Osteocyte (in vitro differentiated cells): ENCODE data around the gene GALP. TPM values are rescaled to one million over a fixed set of nuclear protein-coding genes. Genes with fewer than 3 reads are reported as not detected.

Source experiments
- DNase-seq: peaks from one replicate; pipeline ENCODE4 v3.0.0; 2021; ENCODE audit warnings: mixed read lengths; ENCODE audit not compliant: unreplicated experiment; ENCODE audit errors: extremely low spot score
- H3K27ac Mint-ChIP-seq: one replicate; pipeline ENCODE4 v1.8.0; 2021; ENCODE audit warnings: mild to moderate bottlenecking, mixed read lengths; ENCODE audit not compliant: unreplicated experiment
- H3K27me3 Mint-ChIP-seq: one replicate; pipeline ENCODE4 v1.8.0; 2021; ENCODE audit warnings: mixed read lengths; ENCODE audit not compliant: unreplicated experiment
- H3K36me3 Mint-ChIP-seq: one replicate; pipeline ENCODE4 v1.8.0; 2021; ENCODE audit warnings: mixed read lengths; ENCODE audit not compliant: unreplicated experiment
- H3K4me1 Mint-ChIP-seq: one replicate; pipeline ENCODE4 v1.8.0; 2021; ENCODE audit warnings: mixed read lengths; ENCODE audit not compliant: unreplicated experiment
- H3K4me3 Mint-ChIP-seq: one replicate; pipeline ENCODE4 v1.8.0; 2021; ENCODE audit warnings: mild to moderate bottlenecking, moderate library complexity, mixed read lengths; ENCODE audit not compliant: unreplicated experiment
- H3K9me3 Mint-ChIP-seq: one replicate; pipeline ENCODE4 v1.8.0; 2021; ENCODE audit warnings: mixed read lengths; ENCODE audit not compliant: unreplicated experiment
- CTCF ChIP-seq: fragments of 200-600 bp; sonication (generic); IDR thresholded peaks from 2 replicates; pipeline ENCODE4 v1.5.0; 2021; ENCODE audit warnings: antibody characterized with exemption, mild to moderate bottlenecking, moderate library complexity
- total RNA-seq: library from RNA; stranded (reverse); gene quantifications from 2 replicates; pipeline ENCODE4 v1.2.1, GENCODE V29; 2021

The GALP gene
- total RNA-seq, 1 donor from 2014 or later, result not detected

GRCh38 chr19:56142897-56143434, 32.8 kb upstream of the GALP start:
- H3K4me3 Mint-ChIP-seq, result no peak overlapping the region
- H3K36me3 Mint-ChIP-seq, result peaks cover 3% of the 10 kb centered on the region
- H3K9me3 Mint-ChIP-seq, result no peaks in the 10 kb centered on the region
- no peaks in the 10 kb centered on the region for H3K27me3 Mint-ChIP-seq
- H3K4me1 Mint-ChIP-seq, result peaks cover 23% of the 10 kb centered on the region
- DNase-seq, result no peak
- H3K27ac Mint-ChIP-seq, result no peak overlapping the region
- no peak for TF ChIP-seq CTCF

- Mint-ChIP-seq H3K27me3 (no peaks in the 10 kb centered on the region), H3K4me3 (no peak overlapping the region), H3K9me3 (no peaks in the 10 kb centered on the region), H3K27ac (no peak overlapping the region), H3K36me3 (peaks cover 5% of the 10 kb centered on the region), H3K4me1 (peaks cover 23% of the 10 kb centered on the region)
- DNase-seq, result no peak
- no peak for TF ChIP-seq CTCF
These were observed 31.4 kb upstream of the GALP start for GRCh38 chr19:56144376-56144775.

DNA sequence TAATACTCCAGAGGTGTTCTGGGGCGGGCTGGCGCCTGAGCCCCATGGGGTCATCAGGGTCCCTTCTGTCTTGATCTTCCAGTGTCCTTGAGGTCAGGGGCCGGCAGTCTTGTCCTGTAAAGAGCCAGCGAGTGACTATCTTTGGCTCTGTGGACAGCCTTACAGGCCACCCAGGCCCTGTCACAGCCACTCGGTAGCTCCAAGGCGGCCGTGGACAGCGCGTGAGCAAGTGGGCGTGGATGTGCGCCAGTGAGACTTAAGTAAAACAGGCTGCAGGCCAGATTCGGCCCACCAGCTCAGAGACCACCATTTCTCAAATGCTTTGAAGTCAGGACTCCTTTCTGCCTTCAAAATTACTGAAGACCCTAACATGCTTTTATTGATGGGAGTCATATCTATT, 31.0 kb upstream of the GALP start:
- no peak for DNase-seq
- Mint-ChIP-seq H3K9me3 (no peaks in the 10 kb centered on the region), H3K27me3 (no peaks in the 10 kb centered on the region), H3K4me3 (no peak overlapping the region), H3K36me3 (peaks cover 7% of the 10 kb centered on the region), H3K4me1 (peaks cover 23% of the 10 kb centered on the region), H3K27ac (no peak overlapping the region)
- TF ChIP-seq CTCF, result no peak

- Mint-ChIP-seq H3K9me3 (no peaks in the 10 kb centered on the region), H3K27me3 (no peaks in the 10 kb centered on the region), H3K4me3 (no peak overlapping the region), H3K36me3 (peaks cover 10% of the 10 kb centered on the region), H3K27ac (no peak overlapping the region), H3K4me1 (peaks cover 14% of the 10 kb centered on the region)
- no peak for DNase-seq
- no peak for TF ChIP-seq CTCF
These were observed 30.1 kb upstream of the GALP start for GRCh38 chr19:56145698-56146097.

- Mint-ChIP-seq H3K27ac (no peak overlapping the region), H3K9me3 (no peaks in the 10 kb centered on the region), H3K4me3 (no peak overlapping the region), H3K4me1 (peaks cover 11% of the 10 kb centered on the region), H3K27me3 (no peaks in the 10 kb centered on the region), H3K36me3 (peaks cover 10% of the 10 kb centered on the region)
- DNase-seq, result no peak
- TF ChIP-seq CTCF, result no peak
These were observed 28.9 kb upstream of the GALP start for GRCh38 chr19:56146904-56147303.
